ENCODE results near the gene RCBTB2. TPM values are rescaled to one million over a fixed set of nuclear protein-coding genes. Genes with fewer than 3 reads are reported as not detected.

Gene RCBTB2
- total RNA-seq, 1 donor: 3.5 TPM

GRCh38 chr13:48564056-48564455, 31.2 kb upstream of the RCBTB2 start:
- no peak for DNase-seq (ENCODE audit: low read depth in 2 of 3, low spot score in 2 of 3)

- DNase-seq (ENCODE audit: low read depth in 2 of 3, low spot score in 2 of 3): no peak
Observed at GRCh38 chr13:48563626-48564025, 30.7 kb upstream of the RCBTB2 start.

- DNase-seq (ENCODE audit: low read depth in 2 of 3, low spot score in 2 of 3): peak; percentile 54 to 97 (median 93)
Observed at GRCh38 chr13:48562296-48563066, 29.6 kb upstream of the RCBTB2 start.

DNA sequence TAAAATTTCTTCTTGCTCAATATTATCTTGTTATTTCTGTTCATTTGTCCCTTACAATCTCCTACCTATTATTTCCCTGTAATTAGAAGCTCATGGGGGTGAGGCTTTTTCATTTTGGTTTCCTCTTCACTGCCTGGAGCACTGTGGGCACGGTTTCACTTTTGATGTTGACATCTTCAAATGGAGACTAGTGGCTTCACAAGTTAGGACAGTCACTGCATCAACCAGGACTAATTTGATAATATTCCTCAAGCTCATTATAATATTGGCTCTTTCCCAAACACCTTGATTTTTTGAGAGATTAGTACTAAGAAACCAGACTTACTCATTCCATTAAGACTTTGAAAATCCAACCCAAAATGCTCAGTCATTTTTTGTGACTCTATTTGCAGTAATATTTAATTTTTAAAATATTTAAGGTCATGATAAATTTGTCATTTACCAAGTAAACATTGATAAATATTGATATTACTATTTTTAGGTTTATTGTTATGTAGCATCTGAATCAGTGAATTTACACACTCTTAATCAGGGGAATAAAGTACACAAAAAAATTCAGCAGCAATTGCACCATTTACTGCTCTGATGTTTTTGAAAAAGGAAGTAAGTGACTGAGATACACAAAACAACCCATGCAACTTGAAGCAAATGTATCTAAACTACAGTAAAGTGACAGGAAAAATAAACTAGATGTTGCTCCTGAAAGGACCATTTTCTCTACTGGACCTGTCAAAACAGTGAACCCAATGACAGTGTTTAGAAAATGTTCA, 28.8 kb upstream of the RCBTB2 start:
- no peak for DNase-seq (ENCODE audit: low read depth in 2 of 3, low spot score in 2 of 3)

GRCh38 chr13:48560657-48561337, 27.9 kb upstream of the RCBTB2 start:
- DNase-seq (ENCODE audit: low read depth in 2 of 3, low spot score in 2 of 3): no peak

- no peak for DNase-seq (ENCODE audit: low read depth in 2 of 3, low spot score in 2 of 3)
Observed at GRCh38 chr13:48559638-48560320, 26.9 kb upstream of the RCBTB2 start.

DNA sequence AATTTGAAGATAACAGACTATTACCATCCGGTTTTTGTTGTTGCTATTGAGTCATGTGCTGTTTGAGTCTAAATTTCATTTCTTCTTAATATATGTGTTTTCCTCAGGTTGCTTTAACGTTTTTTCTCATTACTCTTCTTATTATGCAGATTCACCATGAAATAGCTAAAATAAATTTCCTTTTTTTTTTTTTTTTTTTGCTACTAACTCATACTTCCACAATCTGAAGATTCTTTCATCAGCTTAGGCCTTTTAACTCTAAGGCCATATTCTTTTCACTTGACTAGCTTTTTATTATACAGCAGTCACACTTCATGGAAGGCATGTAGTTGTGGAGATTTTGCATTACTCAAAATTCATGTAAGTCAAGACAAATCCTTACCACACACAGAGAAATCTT, 23.9 kb upstream of the RCBTB2 start:
- no peak for DNase-seq (ENCODE audit: low read depth in 2 of 3, low spot score in 2 of 3)

GRCh38 chr13:48555441-48555840, 22.6 kb upstream of the RCBTB2 start:
- DNase-seq (ENCODE audit: low read depth in 2 of 3, low spot score in 2 of 3): no peak

- peak in 1 of 3 donors; percentile 24 for DNase-seq (ENCODE audit: low read depth in 2 of 3, low spot score in 2 of 3)
Observed at GRCh38 chr13:48551329-48551728, 18.4 kb upstream of the RCBTB2 start.

DNA sequence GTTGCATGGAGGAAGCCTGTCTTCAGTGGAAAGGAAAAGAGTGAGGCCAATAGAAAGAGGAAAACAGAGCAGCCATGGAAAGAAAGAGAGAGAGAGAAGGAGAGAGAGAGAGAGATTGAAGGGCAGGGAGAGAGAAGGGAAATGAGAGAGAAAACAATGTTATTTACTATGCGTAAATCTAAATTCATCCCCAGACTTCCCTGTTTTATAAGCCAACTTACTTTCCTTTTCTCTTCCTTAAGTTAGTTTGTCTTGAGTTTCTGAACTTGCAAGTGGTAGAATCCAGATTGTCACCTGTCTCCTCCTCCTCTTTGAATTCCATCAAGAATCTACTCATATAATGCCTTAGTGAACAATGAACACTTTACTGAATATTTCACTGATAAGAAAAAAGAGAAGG, 16.8 kb upstream of the RCBTB2 start:
- no peak for DNase-seq (ENCODE audit: low read depth in 2 of 3, low spot score in 2 of 3)

GRCh38 chr13:48547663-48548092, 14.8 kb upstream of the RCBTB2 start:
- DNase-seq (ENCODE audit: low read depth in 2 of 3, low spot score in 2 of 3): no peak

DNA sequence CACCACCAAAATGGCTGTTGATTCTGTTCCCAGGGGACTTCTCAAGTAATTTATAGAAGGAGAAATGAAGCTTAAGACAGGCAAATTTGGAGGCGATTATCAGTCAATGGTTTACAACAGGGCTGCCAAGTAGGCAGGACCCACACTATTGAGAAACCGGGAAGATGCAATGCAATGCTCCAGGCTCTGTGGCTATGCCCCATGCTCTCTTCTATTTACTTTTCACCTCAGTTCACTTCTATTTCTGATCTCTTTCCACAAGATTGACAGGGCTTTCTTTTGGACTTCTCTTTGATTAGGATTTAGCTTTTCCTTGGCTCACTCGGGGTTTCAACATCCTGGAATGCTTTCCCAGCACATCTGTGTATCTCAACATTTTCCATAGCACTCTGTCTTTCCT, 12.7 kb upstream of the RCBTB2 start:
- no peak for DNase-seq (ENCODE audit: low read depth in 2 of 3, low spot score in 2 of 3)

DNA sequence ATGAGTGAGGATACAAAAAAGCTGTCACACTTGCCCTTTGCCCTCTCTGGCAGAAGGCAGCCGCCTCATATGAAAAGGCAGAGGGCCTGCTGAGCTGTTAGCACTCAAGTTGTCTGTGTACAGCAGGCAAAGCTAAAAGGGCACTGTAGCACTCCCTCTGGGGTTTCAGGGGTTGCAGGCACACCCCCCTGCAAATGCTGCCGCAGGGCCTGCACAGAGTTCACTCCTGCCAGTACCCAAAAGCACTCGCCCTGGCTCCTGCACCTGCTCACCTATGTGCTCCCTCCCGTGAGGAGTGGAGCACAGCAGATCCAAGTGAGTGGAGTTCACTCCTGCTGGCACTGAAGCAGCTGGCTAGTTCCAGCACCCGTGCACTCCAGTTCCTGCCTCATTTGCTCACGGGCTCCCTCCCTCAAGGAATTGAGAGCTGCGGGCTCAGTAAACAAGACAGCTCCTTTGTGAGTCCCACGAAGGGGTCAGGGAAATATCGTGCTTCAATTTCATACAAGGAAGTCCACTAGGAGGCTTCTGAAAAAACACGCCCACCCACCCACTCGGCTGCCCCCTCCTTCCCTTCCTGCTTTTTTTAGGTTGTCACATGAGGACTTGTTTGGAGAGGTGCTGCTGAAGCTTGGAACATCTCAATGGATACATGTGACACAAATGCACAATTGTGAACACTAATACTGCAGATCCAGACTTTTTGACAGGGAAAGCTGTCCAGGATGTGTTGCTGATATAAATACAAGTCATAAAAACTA, 9.9 kb upstream of the RCBTB2 start:
- DNase-seq (ENCODE audit: low read depth in 2 of 3, low spot score in 2 of 3): peak in 1 of 3 donors; percentile 31

GRCh38 chr13:48542138-48542537, 9.3 kb upstream of the RCBTB2 start:
- DNase-seq (ENCODE audit: low read depth in 2 of 3, low spot score in 2 of 3): no peak

GRCh38 chr13:48539550-48539949, 6.7 kb upstream of the RCBTB2 start:
- DNase-seq (ENCODE audit: low read depth in 2 of 3, low spot score in 2 of 3): no peak

GRCh38 chr13:48536621-48537250, 3.9 kb upstream of the RCBTB2 start:
- DNase-seq (ENCODE audit: low read depth in 2 of 3, low spot score in 2 of 3): no peak

- DNase-seq (ENCODE audit: low read depth in 2 of 3, low spot score in 2 of 3): peak in 1 of 3 donors; percentile 4
Observed at GRCh38 chr13:48535766-48536165, 2.9 kb upstream of the RCBTB2 start.

- no peak for DNase-seq (ENCODE audit: low read depth in 2 of 3, low spot score in 2 of 3)
Observed at GRCh38 chr13:48534911-48535501, 2.1 kb upstream of the RCBTB2 start.

- no peak for DNase-seq (ENCODE audit: low read depth in 2 of 3, low spot score in 2 of 3)
Observed at GRCh38 chr13:48533961-48534600, 1.2 kb upstream of the RCBTB2 start.

All from hematopoietic multipotent progenitor cell (in vitro differentiated cells).